H1 (cell line): ENCODE measurements around the gene TXNRD2. TPM values are rescaled to one million over a fixed set of nuclear protein-coding genes. Genes with fewer than 3 reads are reported as not detected.

ENCODE experiments used
- BACH1 ChIP-seq: IDR thresholded peaks from 2 replicates; pipeline ENCODE4 v1.6.1; 2012; ENCODE audit warnings: low read length, improper control_type of control experiment
- BRCA1 ChIP-seq: IDR thresholded peaks from 2 replicates; pipeline ENCODE4 v1.6.1; 2012; ENCODE audit warnings: low read depth, low read length, improper control_type of control experiment
- CHD7 ChIP-seq: fragments of 300-600 bp; sonication (generic); IDR thresholded peaks from 2 replicates; pipeline ENCODE4 v1.7.1; 2012; ENCODE audit warnings: low read length, moderate library complexity, mild to moderate bottlenecking, inconsistent platforms; ENCODE audit not compliant: insufficient replicate concordance
- GTF2F1 ChIP-seq: IDR thresholded peaks from 2 replicates; pipeline ENCODE4 v1.6.1; 2012; ENCODE audit warnings: low read depth, low read length, improper control_type of control experiment, borderline replicate concordance
- MAFK ChIP-seq: IDR thresholded peaks from 2 replicates; pipeline ENCODE4 v1.6.1; 2012; ENCODE audit warnings: low read depth, mild to moderate bottlenecking, improper control_type of control experiment, low read length
- NRF1 ChIP-seq: IDR thresholded peaks from 2 replicates; pipeline ENCODE4 v1.6.1; 2011; ENCODE audit warnings: mild to moderate bottlenecking, low read depth, low read length, improper control_type of control experiment
- SAP30 ChIP-seq: fragments of 300-600 bp; sonication (generic); IDR thresholded peaks from 2 replicates; pipeline ENCODE4 v1.7.1; 2012; ENCODE audit warnings: low read length, moderate library complexity, mild to moderate bottlenecking, inconsistent platforms; ENCODE audit not compliant: insufficient read depth, insufficient replicate concordance
- SIN3A ChIP-seq, 2 experiments: IDR thresholded peaks in 1 of 2; conservative IDR thresholded peaks in 1 of 2; 2 replicates each; pipeline ENCODE4 v1.6.1; 2011 to 2012; ENCODE audit warnings: low read length in 2 of 2, improper control_type of control experiment in 1 of 2, low read depth in 1 of 2, mild to moderate bottlenecking in 1 of 2
- SP4 ChIP-seq: IDR thresholded peaks from 2 replicates; pipeline ENCODE4 v1.6.1; 2012; ENCODE audit warnings: low read length, inconsistent platforms
- SUZ12 ChIP-seq: fragments of 200-600 bp; sonication (generic); IDR thresholded peaks from 2 replicates; pipeline ENCODE4 v1.6.1; 2012; ENCODE audit warnings: mild to moderate bottlenecking, inconsistent platforms, low read length, moderate library complexity, mixed read lengths
- polyA plus RNA-seq, 7 experiments: library from polyadenylated mRNA; depleted of rRNA in 3 of 7; stranded (reverse) in 5 of 7; unstranded in 2 of 7; fragments of >200 nt in 5 of 7; fragments of 200-250 nt in 2 of 7; gene quantifications; 1 replicate in 5 of 7; 2 replicates in 1 of 7; 4 replicates in 1 of 7; pipeline versions ENCODE4 v1.2.1 to v1.2.3, GENCODE V29; 2011 to 2013; ENCODE audit warnings: missing spikeins in 2 of 7, mixed read lengths in 2 of 7
- total RNA-seq: library from RNA; stranded (reverse); fragmentation: NEBNext Ultra II Directional; extraction: Animal tissue kit (Norgen Biotek cat#: 25700); gene quantifications from 2 replicates; pipeline ENCODE4 v1.2.1, GENCODE V29; 2021

TXNRD2 gene
- total and polyA plus RNA-seq, 2 of the 8 experiments (the other 6 are each of a cell fraction or from before 2014, with no cell fraction given) = 14.8 to 21.9 TPM

- TF ChIP-seq CHD7 (no peak), GTF2F1 (no peak; the same call in 1 of the 2 replicates), SAP30 (no peak), BACH1 (peak; percentile 44; the same call in 1 of the 2 replicates), SP4 (no peak), BRCA1 (no peak), SIN3A (conservative IDR thresholded peaks at IDR 0.05 in 1 of 2, IDR thresholded peaks at IDR 0.05 in 1 of 2; ENCODE audit: low read depth in 1 of 2, low read length in 2 of 2) (peak in 1 of 2 experiments; percentile 55; a peak in 1 of 4 replicates), MAFK (no peak), NRF1 (peak; percentile 81), SUZ12 (no peak)
Observed at GRCh38 chr22:19854778-19855503, 86.7 kb downstream of the TXNRD2 start, which contains the start of the genes GNB1L and RTL10 (continued).
